Measurements from ENCODE around the gene NMNAT3.

DNA sequence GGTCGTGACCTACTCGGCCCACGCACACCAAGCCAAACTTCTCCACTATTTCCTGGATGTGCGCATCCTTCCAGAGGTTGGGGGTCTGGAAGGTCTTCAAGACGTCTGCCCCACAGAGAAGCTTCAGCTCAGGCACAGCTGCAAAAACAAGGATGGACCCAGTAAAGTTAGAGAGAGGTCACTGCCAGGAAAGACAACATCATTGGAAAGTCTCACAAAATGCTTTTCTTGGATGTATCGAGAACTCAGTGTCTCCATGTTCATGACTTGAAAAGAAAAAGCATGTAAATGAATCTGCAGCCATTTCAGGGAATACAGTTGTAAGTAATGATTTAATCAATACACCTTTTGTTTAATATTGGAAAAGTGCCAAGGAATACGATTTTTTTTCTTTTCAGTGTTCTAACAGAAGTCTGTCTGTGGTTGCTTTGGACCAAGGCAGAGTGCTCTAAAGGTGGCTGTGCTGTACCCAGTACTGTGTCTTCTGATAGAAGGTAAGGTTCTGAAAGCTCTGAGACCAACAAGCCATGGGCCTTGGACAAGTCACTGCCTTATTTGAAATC lies 116.4 kb downstream of the NMNAT3 start:
- TF ChIP-seq CTCF (conservative IDR thresholded peaks at IDR 0.05; ENCODE audit: low read length) = no peak
- no peak for TF ChIP-seq EZH2phosphoT487 (IDR thresholded peaks at IDR 0.05; ENCODE audit: borderline replicate concordance, low read depth, low read length)
